ENCODE data around the gene ARL6IP4. TPM values are rescaled to one million over a fixed set of nuclear protein-coding genes. Genes with fewer than 3 reads are reported as not detected.
A peak's percentile ranks its signal among the peaks of the same experiment; 100 is the strongest.

Gene ARL6IP4
- total RNA-seq, 1 donor from 2014 or later: 146 TPM

DNA sequence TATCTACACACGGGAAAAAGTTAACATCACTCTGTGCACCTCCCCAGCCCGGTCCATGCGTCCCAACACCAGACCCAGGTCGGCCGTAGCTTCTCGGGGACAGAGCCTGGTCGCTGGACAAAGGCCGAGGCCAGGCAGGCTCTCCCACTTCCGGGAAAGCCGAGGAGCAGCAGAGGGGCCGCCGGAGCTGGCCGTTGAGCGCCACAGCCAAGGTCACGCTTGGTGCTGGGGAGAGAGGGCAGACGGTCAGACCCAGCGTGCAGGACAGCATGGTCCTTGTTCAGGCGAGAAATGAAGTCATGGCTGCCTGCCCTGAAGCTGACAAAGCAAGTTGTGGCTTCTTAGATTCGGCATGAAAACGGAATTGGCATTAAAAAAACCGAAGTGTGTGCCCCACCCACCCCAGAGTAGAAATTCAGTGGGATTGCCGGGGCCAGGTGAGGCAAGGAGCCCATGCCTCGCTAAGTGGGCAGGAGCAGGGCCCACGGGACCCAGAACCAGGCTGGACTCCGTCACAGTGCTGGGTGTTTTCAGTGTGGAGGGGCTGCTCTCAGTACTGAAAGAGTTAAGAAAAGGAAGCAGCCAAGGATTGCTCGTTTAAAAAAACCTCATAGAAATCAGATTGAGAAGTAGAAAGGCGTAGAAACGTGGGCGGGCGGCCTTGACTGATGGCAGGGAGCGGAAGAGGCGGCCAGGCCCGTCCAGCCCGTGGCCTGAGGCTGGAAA lies 4.3 kb downstream of the ARL6IP4 start:
- Mint-ChIP-seq H3K36me3 (ENCODE audit: low read depth) (no peaks in the 10 kb centered on the region), H3K9me3 (ENCODE audit: low read depth) (no peaks in the 10 kb centered on the region), H3K27me3 (ENCODE audit: low read depth) (no peaks in the 10 kb centered on the region), H3K4me1 (ENCODE audit: low read depth) (peaks cover 46% of the 10 kb centered on the region), H3K4me3 (ENCODE audit: unreplicated experiment) (peak overlapping the region; percentile 5), H3K27ac (ENCODE audit: unreplicated experiment) (peak overlapping the region; percentile 80)
- DNase-seq (ENCODE audit: low spot score): no peak
- no peak for TF ChIP-seq CTCF (IDR thresholded peaks at IDR 0.05)

- Mint-ChIP-seq H3K27ac (ENCODE audit: unreplicated experiment) (peak overlapping the region; percentile 70), H3K36me3 (ENCODE audit: low read depth) (no peaks in the 10 kb centered on the region), H3K4me1 (ENCODE audit: low read depth) (peaks cover 42% of the 10 kb centered on the region), H3K9me3 (ENCODE audit: low read depth) (no peaks in the 10 kb centered on the region), H3K27me3 (ENCODE audit: low read depth) (no peaks in the 10 kb centered on the region), H3K4me3 (ENCODE audit: unreplicated experiment) (no peak overlapping the region)
- DNase-seq (ENCODE audit: low spot score): no peak
- TF ChIP-seq CTCF (IDR thresholded peaks at IDR 0.05): no peak
These were observed 5.1 kb downstream of the ARL6IP4 start for GRCh38 chr12:122985338-122986257.

- H3K4me3 Mint-ChIP-seq (ENCODE audit: unreplicated experiment): no peak overlapping the region
- H3K9me3 Mint-ChIP-seq (ENCODE audit: low read depth): no peaks in the 10 kb centered on the region
- no peak for TF ChIP-seq CTCF (IDR thresholded peaks at IDR 0.05)
- peaks cover 39% of the 10 kb centered on the region for H3K4me1 Mint-ChIP-seq (ENCODE audit: low read depth)
- H3K27me3 Mint-ChIP-seq (ENCODE audit: low read depth): no peaks in the 10 kb centered on the region
- no peak overlapping the region for H3K27ac Mint-ChIP-seq (ENCODE audit: unreplicated experiment)
- no peaks in the 10 kb centered on the region for H3K36me3 Mint-ChIP-seq (ENCODE audit: low read depth)
- DNase-seq (ENCODE audit: low spot score): peak; percentile 90
These were observed 5.9 kb downstream of the ARL6IP4 start for GRCh38 chr12:122986258-122986871.

DNA sequence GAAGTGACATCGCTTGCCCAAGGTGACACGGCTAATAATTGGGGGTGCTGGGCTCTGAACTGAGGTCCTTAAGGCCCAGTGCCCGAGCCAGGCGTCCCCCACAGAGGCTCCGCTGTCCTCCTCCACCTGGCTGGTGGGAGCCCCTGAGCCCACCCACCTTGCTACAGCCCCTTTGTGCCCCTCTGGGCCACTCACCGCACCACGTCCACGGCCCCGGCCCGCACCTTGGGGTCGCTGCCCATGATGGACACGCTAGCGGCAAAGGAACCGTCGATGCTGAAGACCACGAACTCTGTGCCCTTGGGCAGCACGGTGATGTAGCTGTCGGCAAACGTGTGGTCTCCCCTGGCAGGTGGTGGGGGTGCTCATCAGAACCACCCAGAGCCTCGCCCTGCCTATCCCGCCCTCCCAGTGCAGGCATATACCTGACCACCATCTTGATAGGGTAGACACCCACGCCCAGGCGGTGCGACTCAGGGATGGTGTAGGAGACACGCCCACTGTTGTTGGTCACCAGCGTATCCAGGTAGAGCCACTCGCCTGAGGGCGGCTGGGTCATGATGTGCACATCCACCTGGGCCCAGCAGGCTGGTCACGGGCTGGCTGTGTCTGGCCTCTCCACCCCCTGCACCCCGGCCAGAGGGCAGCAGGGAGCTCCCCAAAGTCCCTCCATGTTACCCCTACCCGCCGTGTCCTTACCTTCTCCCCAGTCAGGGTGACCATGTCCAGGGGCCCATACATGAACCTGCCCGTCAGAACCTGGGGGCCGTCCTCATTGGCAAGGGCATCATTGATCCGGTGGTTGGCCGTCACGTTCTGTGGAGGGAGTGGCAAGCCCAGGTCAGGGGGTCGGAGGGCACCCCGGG lies 6.8 kb downstream of the ARL6IP4 start:
- no peak for TF ChIP-seq CTCF (IDR thresholded peaks at IDR 0.05)
- H3K36me3 Mint-ChIP-seq (ENCODE audit: low read depth): no peaks in the 10 kb centered on the region
- no peaks in the 10 kb centered on the region for H3K9me3 Mint-ChIP-seq (ENCODE audit: low read depth)
- H3K4me3 Mint-ChIP-seq (ENCODE audit: unreplicated experiment): no peak overlapping the region
- no peaks in the 10 kb centered on the region for H3K27me3 Mint-ChIP-seq (ENCODE audit: low read depth)
- no peak for DNase-seq (ENCODE audit: low spot score)
- peaks cover 30% of the 10 kb centered on the region for H3K4me1 Mint-ChIP-seq (ENCODE audit: low read depth)
- no peak overlapping the region for H3K27ac Mint-ChIP-seq (ENCODE audit: unreplicated experiment)
